ENCODE measurements around the gene KDM4B.

Gene KDM4B

DNA sequence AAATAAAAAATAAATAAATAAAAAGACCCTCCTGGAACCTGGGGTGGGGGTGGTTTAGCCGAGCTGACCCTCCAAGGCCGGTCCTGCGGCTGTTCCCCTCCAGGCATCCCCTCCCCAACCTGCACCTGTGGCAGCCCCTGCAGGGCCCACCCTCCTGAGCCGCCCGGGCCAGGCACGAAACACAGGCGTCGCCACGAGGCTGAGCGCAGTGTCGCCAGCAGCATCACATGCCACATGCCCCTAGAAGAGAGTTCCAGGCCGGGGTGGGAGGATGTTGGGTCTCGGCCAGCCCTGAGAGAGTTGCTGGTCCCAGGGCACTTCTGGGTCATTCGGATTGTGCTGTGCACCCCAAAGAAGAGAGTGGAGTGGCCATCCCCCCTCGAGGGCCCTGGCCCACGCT is 82.0 kb downstream of the KDM4B start:
- TF ChIP-seq, protein P1, sequence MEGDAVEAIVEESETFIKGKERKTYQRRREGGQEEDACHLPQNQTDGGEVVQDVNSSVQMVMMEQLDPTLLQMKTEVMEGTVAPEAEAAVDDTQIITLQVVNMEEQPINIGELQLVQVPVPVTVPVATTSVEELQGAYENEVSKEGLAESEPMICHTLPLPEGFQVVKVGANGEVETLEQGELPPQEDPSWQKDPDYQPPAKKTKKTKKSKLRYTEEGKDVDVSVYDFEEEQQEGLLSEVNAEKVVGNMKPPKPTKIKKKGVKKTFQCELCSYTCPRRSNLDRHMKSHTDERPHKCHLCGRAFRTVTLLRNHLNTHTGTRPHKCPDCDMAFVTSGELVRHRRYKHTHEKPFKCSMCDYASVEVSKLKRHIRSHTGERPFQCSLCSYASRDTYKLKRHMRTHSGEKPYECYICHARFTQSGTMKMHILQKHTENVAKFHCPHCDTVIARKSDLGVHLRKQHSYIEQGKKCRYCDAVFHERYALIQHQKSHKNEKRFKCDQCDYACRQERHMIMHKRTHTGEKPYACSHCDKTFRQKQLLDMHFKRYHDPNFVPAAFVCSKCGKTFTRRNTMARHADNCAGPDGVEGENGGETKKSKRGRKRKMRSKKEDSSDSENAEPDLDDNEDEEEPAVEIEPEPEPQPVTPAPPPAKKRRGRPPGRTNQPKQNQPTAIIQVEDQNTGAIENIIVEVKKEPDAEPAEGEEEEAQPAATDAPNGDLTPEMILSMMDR (IDR thresholded peaks at IDR 0.05; ENCODE audit: low read length, missing control alignments), result no peak
- no peak overlapping the region for H3K4me3 ChIP-seq (replicated peaks; ENCODE audit: low read depth, low read length)
- no peak for DNase-seq (ENCODE audit: low read depth)

DNA sequence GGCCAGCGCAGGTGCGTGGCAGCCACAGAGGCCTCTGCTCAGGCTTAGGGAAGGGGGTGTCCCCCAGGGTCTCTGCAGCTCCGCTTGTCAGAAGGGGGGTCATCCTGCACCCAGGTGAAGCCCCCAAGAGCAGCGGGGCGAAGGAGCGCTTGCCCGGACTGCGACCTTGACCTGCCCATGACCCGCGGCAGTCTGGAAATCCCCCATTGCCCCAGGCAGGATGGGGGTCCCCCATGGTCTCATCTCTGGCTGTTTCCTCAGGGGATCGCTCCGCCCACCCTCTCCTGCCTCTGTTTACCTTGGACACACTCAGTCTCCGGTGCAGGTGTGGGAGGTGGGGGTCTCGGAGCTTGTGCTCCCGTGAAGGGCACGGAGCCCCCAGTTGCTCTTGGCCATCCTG is 82.7 kb downstream of the KDM4B start:
- TF ChIP-seq, protein P1 (IDR thresholded peaks at IDR 0.05; ENCODE audit: low read length, missing control alignments), result no peak
- no peak for DNase-seq (ENCODE audit: low read depth)
- H3K4me3 ChIP-seq (replicated peaks; ENCODE audit: low read depth, low read length), result no peak overlapping the region

DNA sequence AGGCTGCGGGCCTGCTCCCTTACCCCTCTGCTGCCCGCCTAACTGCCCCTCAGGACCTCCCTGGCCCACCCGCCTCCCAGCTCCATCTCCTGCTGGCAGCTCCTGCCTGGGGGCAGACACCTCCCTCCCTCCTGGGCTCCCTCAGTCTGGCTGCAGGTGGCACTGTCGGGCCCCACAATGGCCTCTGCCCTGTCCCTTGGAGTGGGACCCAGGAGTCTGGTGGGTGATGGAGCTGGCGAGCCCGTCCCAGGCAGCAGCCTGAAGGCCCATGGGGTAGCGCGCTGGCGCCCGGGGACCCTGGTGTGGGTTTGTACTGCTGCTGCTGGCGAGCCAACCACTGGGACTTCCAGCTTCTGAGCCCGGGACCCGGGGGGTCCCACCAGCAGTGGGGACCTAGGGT is 83.6 kb downstream of the KDM4B start:
- TF ChIP-seq, protein P1 (IDR thresholded peaks at IDR 0.05; ENCODE audit: low read length, missing control alignments), result no peak
- H3K4me3 ChIP-seq (replicated peaks; ENCODE audit: low read depth, low read length), result no peak overlapping the region
- no peak for DNase-seq (ENCODE audit: low read depth)

DNA sequence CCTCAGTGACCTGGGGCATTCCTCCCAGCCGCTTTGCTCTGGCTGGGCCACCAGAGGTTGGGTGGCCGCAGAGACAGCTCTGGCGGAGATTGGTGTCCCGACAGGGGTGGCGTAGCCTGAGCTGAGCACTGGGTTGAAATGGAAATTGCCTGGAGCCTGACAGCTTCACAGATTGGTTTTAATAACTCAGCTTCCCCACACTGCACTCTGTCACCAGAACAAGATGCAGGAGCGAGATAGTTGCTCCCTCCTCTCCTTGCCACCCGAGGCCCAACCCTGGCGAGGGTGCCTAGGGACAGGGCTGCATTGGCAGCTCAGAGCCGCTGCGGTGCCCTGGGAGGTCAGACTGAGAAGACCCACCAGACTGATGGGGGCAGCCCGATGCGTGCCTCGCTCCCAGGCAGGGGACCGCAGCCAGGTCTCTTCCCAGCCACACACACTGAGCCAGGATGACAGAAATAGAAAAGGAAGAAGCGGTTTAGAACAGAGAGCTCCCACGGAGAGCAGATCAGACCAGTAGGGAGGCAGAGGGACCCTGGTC is 84.1 kb downstream of the KDM4B start:
- TF ChIP-seq, protein P1 (IDR thresholded peaks at IDR 0.05; ENCODE audit: low read length, missing control alignments), result no peak
- H3K4me3 ChIP-seq (replicated peaks; ENCODE audit: low read depth, low read length), result no peak overlapping the region
- DNase-seq (ENCODE audit: low read depth), result no peak

DNA sequence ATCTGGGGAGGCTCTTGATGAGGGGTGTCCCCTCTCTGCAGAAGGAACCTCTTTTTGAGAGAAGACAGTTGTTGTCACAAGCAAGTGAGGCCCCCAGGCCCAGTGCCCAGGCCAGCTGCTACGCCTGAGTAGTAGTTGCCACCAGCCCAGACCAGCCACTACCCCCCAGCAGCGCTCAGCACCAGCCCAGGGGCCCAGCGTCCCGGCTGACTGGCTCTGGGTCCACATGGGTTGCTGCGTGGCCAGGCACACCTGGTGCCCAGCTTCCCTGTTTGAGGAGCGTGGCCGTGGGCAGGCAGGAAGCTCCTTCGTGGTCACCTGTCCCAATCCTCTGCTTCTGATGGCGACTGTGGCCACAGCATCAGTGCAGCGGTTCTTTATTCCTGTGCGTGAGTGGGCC is 84.7 kb downstream of the KDM4B start:
- no peak for DNase-seq (ENCODE audit: low read depth)
- TF ChIP-seq, protein P1 (IDR thresholded peaks at IDR 0.05; ENCODE audit: low read length, missing control alignments), result no peak
- H3K4me3 ChIP-seq (replicated peaks; ENCODE audit: low read depth, low read length), result no peak overlapping the region

DNA sequence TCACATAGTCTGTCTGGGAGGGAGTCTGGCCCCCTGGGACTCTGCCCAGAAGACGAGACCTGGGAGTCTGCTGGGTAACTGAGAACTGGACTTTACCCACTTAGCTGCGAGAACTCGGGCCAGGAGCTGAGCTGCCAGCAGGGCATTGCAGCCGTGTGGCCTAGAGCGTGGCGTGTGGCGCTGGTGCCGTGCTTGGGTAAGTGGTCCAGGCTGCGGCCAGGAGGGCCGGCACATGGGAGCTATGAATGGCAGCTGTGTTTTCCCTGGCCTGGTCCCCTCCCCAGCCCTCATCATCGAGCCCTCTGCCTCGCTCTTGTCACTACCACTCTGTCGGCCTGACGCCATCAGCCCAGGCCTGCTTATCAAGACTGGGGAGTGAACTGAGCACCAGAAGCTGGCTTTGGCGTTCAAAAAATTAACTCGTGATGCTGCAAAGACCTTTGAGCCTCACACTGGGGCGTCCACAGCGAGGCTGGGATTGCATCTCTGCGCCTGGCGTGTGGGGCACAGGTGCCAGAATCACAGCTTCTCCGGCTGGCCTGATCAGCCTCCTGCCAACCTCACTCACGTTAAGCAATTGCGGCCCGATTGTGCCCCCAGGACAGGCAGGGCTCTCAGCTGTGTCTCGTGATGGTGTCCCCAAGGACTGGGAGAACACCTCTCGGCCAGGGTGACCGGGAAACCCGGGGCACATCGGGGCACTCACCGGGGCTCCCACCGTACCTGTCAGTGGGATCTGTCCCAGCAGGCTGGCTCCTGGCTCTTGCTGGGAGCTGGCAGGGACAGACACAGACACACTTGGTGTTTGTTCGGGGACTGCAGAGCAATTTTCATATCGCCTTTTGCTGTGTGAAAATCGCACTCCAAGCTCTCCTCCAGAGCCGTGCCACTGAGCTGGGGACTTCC is 85.9 kb downstream of the KDM4B start:
- no peak for DNase-seq (ENCODE audit: low read depth)
- TF ChIP-seq, protein P1 (IDR thresholded peaks at IDR 0.05; ENCODE audit: low read length, missing control alignments), result no peak
- no peak overlapping the region for H3K4me3 ChIP-seq (replicated peaks; ENCODE audit: low read depth, low read length)

DNA sequence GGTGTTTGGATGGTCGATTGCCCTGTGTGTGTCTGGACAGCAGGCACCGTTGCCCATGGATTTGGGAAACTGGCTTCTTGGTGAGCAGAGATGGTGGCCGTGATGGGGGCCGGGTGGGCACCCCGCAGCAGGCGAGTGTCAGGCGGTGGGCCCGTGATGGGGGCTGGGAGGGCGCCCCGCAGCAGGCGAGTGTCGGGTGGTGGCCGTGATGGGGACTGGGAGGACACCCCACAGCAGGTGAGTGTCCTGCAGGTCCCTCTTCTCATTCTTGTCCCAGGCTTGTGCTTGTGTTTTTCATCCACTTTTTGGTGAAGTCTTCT is 86.5 kb downstream of the KDM4B start:
- H3K4me3 ChIP-seq (replicated peaks; ENCODE audit: low read depth, low read length), result no peak overlapping the region
- no peak for DNase-seq (ENCODE audit: low read depth)
- TF ChIP-seq, protein P1 (IDR thresholded peaks at IDR 0.05; ENCODE audit: low read length, missing control alignments), result no peak

Measured in fibroblast of pulmonary artery (primary cell).